ENCODE results near the gene FLYWCH1. TPM values are rescaled to one million over a fixed set of nuclear protein-coding genes. Genes with fewer than 3 reads are reported as not detected.

FLYWCH1 gene
- total and polyA plus RNA-seq, 2 of the 8 experiments (the other 6 are each of a cell fraction or from before 2014, with no cell fraction given), result 12.4 to 23.5 TPM

DNA sequence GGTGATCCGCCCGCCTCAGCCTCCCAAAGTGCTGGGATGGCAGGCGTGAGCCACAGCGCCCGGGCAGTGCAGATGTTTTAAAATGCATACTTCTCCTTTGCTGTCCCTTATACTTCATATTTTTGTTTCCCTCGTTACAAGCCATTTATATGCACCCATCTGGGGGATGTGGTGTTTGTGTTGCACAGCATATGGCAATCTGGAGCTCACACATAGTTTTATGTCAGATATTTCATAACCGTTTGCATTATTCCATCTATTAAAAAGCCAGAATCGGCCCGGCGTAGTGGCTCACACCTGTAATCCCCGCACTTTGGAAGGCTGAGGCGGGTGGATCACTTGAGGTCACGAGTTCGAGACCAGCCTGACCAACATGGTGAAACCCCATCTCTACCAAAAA, 11.8 kb downstream of the FLYWCH1 start:
- no peak overlapping the region for H3K23ac ChIP-seq (ENCODE audit: insufficient read length)
- CTCF ChIA-PET (ENCODE audit: partially characterized antibody), result interaction anchor here (0.9 to 10.4 kb wide), 9 partner anchors 10 to 81 kb away, joined by 3 to 98 read pairs (median 4); partner anchors contain the start of gene FLYWCH1
- no peak overlapping the region for H4K91ac ChIP-seq (replicated peaks; ENCODE audit: insufficient read length, low read length)
- H3K14ac ChIP-seq (ENCODE audit: insufficient read length), result no peak overlapping the region
- peaks cover 5 to 14% (median 8%) of the 10 kb centered on the region in 4 experiments for H3K4me1 ChIP-seq (replicated peaks in 1 of 4; ENCODE audit: control insufficient read depth in 3 of 4, insufficient read depth in 4 of 4, low read length in 3 of 4)
- H2BK15ac ChIP-seq (ENCODE audit: low read length), result no peak overlapping the region
- no peaks in the 10 kb centered on the region; the same call in 1 of the 2 replicates for H3K23me2 ChIP-seq (ENCODE audit: low read depth, low read length)
- no peak overlapping the region for H3K9ac ChIP-seq (replicated peaks in 1 of 4; ENCODE audit: extremely low read depth in 1 of 4, low read depth in 3 of 4, low read length in 3 of 4)
- no peak overlapping the region for H2AFZ ChIP-seq (ENCODE audit: low read length)
- H3K56ac ChIP-seq (replicated peaks; ENCODE audit: insufficient read length, low read depth, low read length), result no peak overlapping the region
- H3K79me2 ChIP-seq (ENCODE audit: control insufficient read depth in 1 of 2, insufficient read depth in 2 of 2, low read length in 2 of 2), result no peaks in the 10 kb centered on the region
- no peak overlapping the region for H3K4me3 ChIP-seq (ENCODE audit: extremely low read depth in 1 of 4, insufficient read depth in 2 of 4, low read depth in 3 of 4, low read length in 4 of 4)
- no peaks in the 10 kb centered on the region for H3K27me3 ChIP-seq (replicated peaks in 1 of 4; ENCODE audit: control insufficient read depth in 3 of 4, extremely low read depth in 1 of 4, insufficient read depth in 3 of 4, low read length in 3 of 4)
- POLR2A ChIA-PET (ENCODE audit: partially characterized antibody), result interaction anchor here (0.7 to 1.3 kb wide), 2 partner anchors 53 to 55 kb away, joined by 3 read pairs; no protein-coding TSS in a partner anchor
- no peak overlapping the region for H3K27ac ChIP-seq (ENCODE audit: low read depth, low read length)
- H2BK120ac ChIP-seq (replicated peaks; ENCODE audit: low read depth, low read length), result no peak overlapping the region
- DNase-seq (ENCODE audit: low read depth in 1 of 2, low spot score in 2 of 2), result no peak
- H3K79me1 ChIP-seq (ENCODE audit: low read depth, low read length), result no peaks in the 10 kb centered on the region
- H3K18ac ChIP-seq (ENCODE audit: extremely low read depth, low read length), result no peak overlapping the region
- no peak overlapping the region for H2BK20ac ChIP-seq (ENCODE audit: low read length)
- no peak overlapping the region for H2AK5ac ChIP-seq (ENCODE audit: low read depth, low read length)
- no peak overlapping the region for H4K5ac ChIP-seq (ENCODE audit: insufficient read length, low read depth, low read length)
- H3K36me3 ChIP-seq (ENCODE audit: control insufficient read depth in 2 of 4, insufficient read depth in 4 of 4, low read length in 3 of 4), result no peaks in the 10 kb centered on the region; a peak in 1 of 8 replicates
- no peak overlapping the region for H3K4me2 ChIP-seq (ENCODE audit: insufficient read depth in 1 of 2, low read depth in 2 of 2, low read length in 2 of 2)
- no peaks in the 10 kb centered on the region for H3K9me3 ChIP-seq (ENCODE audit: insufficient read depth in 2 of 2, low read depth in 1 of 2, low read length in 1 of 2)
- no peaks in the 10 kb centered on the region for H4K20me1 ChIP-seq (replicated peaks in 1 of 2; ENCODE audit: control insufficient read depth in 1 of 2, insufficient read depth in 2 of 2, low read length in 2 of 2)
- TF ChIP-seq SIN3A (conservative IDR thresholded peaks at IDR 0.05 in 1 of 2, IDR thresholded peaks at IDR 0.05 in 1 of 2; ENCODE audit: low read depth in 1 of 2, low read length in 2 of 2) (no peak), ZNF274 (IDR thresholded peaks at IDR 0.05; ENCODE audit: borderline replicate concordance, extremely low read depth, low read length) (no peak), JUN (IDR thresholded peaks at IDR 0.05; ENCODE audit: low read depth, low read length) (no peak), RNF2 (IDR thresholded peaks at IDR 0.05; ENCODE audit: borderline replicate concordance, low read depth, low read length, missing control alignments, poor library complexity, severe bottlenecking) (no peak), YY1 (IDR thresholded peaks at IDR 0.05; ENCODE audit: low read depth, low read length) (no peak), BACH1 (IDR thresholded peaks at IDR 0.05; ENCODE audit: low read length) (no peak), EP300 (IDR thresholded peaks at IDR 0.05; ENCODE audit: borderline replicate concordance in 1 of 2, low read depth in 2 of 2, low read length in 2 of 2) (no peak), GTF2F1 (IDR thresholded peaks at IDR 0.05; ENCODE audit: borderline replicate concordance, low read depth, low read length) (no peak)
- TF ChIP-seq, protein P1, sequence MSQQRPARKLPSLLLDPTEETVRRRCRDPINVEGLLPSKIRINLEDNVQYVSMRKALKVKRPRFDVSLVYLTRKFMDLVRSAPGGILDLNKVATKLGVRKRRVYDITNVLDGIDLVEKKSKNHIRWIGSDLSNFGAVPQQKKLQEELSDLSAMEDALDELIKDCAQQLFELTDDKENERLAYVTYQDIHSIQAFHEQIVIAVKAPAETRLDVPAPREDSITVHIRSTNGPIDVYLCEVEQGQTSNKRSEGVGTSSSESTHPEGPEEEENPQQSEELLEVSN (IDR thresholded peaks at IDR 0.05), result no peak
- TF ChIP-seq, protein P2, sequence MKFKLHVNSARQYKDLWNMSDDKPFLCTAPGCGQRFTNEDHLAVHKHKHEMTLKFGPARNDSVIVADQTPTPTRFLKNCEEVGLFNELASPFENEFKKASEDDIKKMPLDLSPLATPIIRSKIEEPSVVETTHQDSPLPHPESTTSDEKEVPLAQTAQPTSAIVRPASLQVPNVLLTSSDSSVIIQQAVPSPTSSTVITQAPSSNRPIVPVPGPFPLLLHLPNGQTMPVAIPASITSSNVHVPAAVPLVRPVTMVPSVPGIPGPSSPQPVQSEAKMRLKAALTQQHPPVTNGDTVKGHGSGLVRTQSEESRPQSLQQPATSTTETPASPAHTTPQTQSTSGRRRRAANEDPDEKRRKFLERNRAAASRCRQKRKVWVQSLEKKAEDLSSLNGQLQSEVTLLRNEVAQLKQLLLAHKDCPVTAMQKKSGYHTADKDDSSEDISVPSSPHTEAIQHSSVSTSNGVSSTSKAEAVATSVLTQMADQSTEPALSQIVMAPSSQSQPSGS (IDR thresholded peaks at IDR 0.05; ENCODE audit: low read length), result no peak
- H2BK12ac ChIP-seq (ENCODE audit: low read depth, low read length), result no peak overlapping the region
- no peak overlapping the region for H2BK5ac ChIP-seq (ENCODE audit: low read depth, low read length)
- FAIRE-seq, result no peak
- WGBS, 2 experiments (ENCODE audit: extremely low coverage in 1 of 2, insufficient coverage in 1 of 2, insufficient read length in 1 of 2, insufficient replicate concordance in 2 of 2, low coverage in 1 of 2, low lambda C conversion rate in 2 of 2, missing lambda C conversion rate in 1 of 2), result 93% methylated on average over 14 of the region's 14 CpGs; no CpG with 5 or more reads in 1 of the 2 experiments
- no peak overlapping the region for H3K4ac ChIP-seq (replicated peaks; ENCODE audit: insufficient read length, low read depth, low read length)
- H4K8ac ChIP-seq (ENCODE audit: extremely low read depth, insufficient read depth, low read length), result no peak overlapping the region

Data from H1 (cell line).